K562 (cell line): ENCODE measurements around the gene CDC42EP1. TPM values are rescaled to one million over a fixed set of nuclear protein-coding genes. Genes with fewer than 3 reads are reported as not detected.
A peak's percentile ranks its signal among the peaks of the same experiment; 100 is the strongest.

Experiments used
- ATF3 ChIP-seq, 2 experiments: fragments of 450-650 bp in 1 of 2; sonication (generic) in 1 of 2; formaldehyde crosslinking in 1 of 2; IDR thresholded peaks in 1 of 2; conservative IDR thresholded peaks in 1 of 2; 2 replicates each; pipeline versions ENCODE4 v1.6.1 to v1.8.1; 2016 to 2023; ENCODE audit warnings: mild to moderate bottlenecking in 2 of 2, moderate library complexity in 2 of 2, inconsistent platforms in 1 of 2, missing genetic modification reagents in 1 of 2
- GATAD2A ChIP-seq: fragments of 450-650 bp; IDR thresholded peaks from 2 replicates; pipeline ENCODE4 v1.6.1; 2017
- HNRNPL ChIP-seq: fragments of 200-400 bp; formaldehyde crosslinking; IDR thresholded peaks from 2 replicates; pipeline ENCODE4 v1.6.1; 2017; ENCODE audit warnings: low read depth, mild to moderate bottlenecking, low read length
- L3MBTL2 ChIP-seq: fragments of 450-650 bp; IDR thresholded peaks from 2 replicates; pipeline ENCODE4 v1.6.1; 2016; ENCODE audit warnings: mild to moderate bottlenecking, moderate library complexity
- MBD2 ChIP-seq: sonication (generic); IDR thresholded peaks from 2 replicates; pipeline ENCODE4 v1.6.1; 2016; ENCODE audit warnings: low read depth, borderline replicate concordance
- NEUROD1 ChIP-seq: fragments of 150-350 bp; IDR thresholded peaks from 2 replicates; pipeline ENCODE4 v1.6.1; 2014; ENCODE audit warnings: borderline replicate concordance, low read length, low read depth; ENCODE audit not compliant: partially characterized antibody
- PHB2 ChIP-seq: fragments of 450-650 bp; IDR thresholded peaks from 2 replicates; pipeline ENCODE4 v1.6.1; 2017; ENCODE audit warnings: low read depth
- PPARD ChIP-seq: fragments of 250-450 bp; sonication (Bioruptor Pico); IDR thresholded peaks from 2 replicates; pipeline ENCODE4 v1.8.0; 2022; ENCODE audit warnings: inconsistent platforms, mild to moderate bottlenecking, moderate library complexity
- SMARCA5 ChIP-seq: fragments of 450-650 bp; IDR thresholded peaks from 2 replicates; pipeline ENCODE4 v1.6.1; 2016
- SMARCB1 ChIP-seq: IDR thresholded peaks from 2 replicates; pipeline ENCODE4 v1.6.1; 2011; ENCODE audit warnings: improper control_type of control experiment, low read depth; ENCODE audit not compliant: insufficient read length
- WHSC1 ChIP-seq: IDR thresholded peaks from one replicate; pipeline ENCODE4 v1.6.1; 2012; ENCODE audit warnings: low read length, control low read depth, inconsistent platforms
- ZNF143 ChIP-seq: sonication (generic); formaldehyde crosslinking; IDR thresholded peaks from 2 replicates; pipeline ENCODE4 v1.9.0; 2022; ENCODE audit warnings: mild to moderate bottlenecking, missing genetic modification reagents
- ZNF184 ChIP-seq: sonication (generic); formaldehyde crosslinking; IDR thresholded peaks from 2 replicates; pipeline ENCODE4 v1.5.0; 2020; ENCODE audit warnings: missing genetic modification reagents
- ZNF586 ChIP-seq: fragments of 450-650 bp; formaldehyde crosslinking; conservative IDR thresholded peaks from 2 replicates; pipeline ENCODE4 v1.4.0; 2020; ENCODE audit warnings: mild to moderate bottlenecking, moderate library complexity
- ZNF780A ChIP-seq: fragments of 250-450 bp; sonication (Bioruptor Pico); IDR thresholded peaks from 2 replicates; pipeline ENCODE4 v1.5.0; 2021; ENCODE audit warnings: mild to moderate bottlenecking
- polyA plus RNA-seq, 8 experiments: library from polyadenylated mRNA; depleted of rRNA in 4 of 8; stranded (reverse) in 5 of 8; unstranded in 3 of 8; fragments of >200 nt; fragmentation: Nextera tagmentation in 2 of 8; fragmentation: Illumina TruSeq in 1 of 8; extraction: Ambion mirVana in 2 of 8; extraction: Trizol in 1 of 8; gene quantifications; 2 replicates each; pipeline versions ENCODE4 v1.2.1 to v1.2.3, GENCODE V29; 2011 to 2014; ENCODE audit warnings: inconsistent platforms in 1 of 8, missing spikeins in 1 of 8
- total RNA-seq, 7 experiments: library from RNA; depleted of rRNA in 6 of 7; stranded (reverse); fragments of >200 nt in 6 of 7; fragmentation: Illumina TruSeq in 2 of 7; extraction: Trizol in 2 of 7; gene quantifications; 2 replicates each; pipeline versions ENCODE4 v1.2.1 to v1.2.3, GENCODE V29; 2011 to 2021; ENCODE audit warnings: low replicate concordance in 1 of 7
- TF ChIP-seq, protein P1 (sequence below), 2 experiments: fragments of 450-650 bp; formaldehyde crosslinking in 1 of 2; IDR thresholded peaks; 2 replicates each; pipeline versions ENCODE4 v1.4.0 to v1.6.1; 2014 to 2020; ENCODE audit warnings: mild to moderate bottlenecking in 2 of 2, borderline replicate concordance in 1 of 2, low read depth in 1 of 2
- TF ChIP-seq, protein P2 (sequence below): fragments of 250-450 bp; sonication (Bioruptor Pico); IDR thresholded peaks from 2 replicates; pipeline ENCODE4 v1.4.0; 2020; ENCODE audit warnings: mild to moderate bottlenecking, moderate library complexity

The CDC42EP1 gene
- total and polyA plus RNA-seq, 9 of the 15 experiments (the other 6 are each of a cell fraction or from before 2014, with no cell fraction given), result 0.67 to 70.2 (median 7.3) TPM

DNA sequence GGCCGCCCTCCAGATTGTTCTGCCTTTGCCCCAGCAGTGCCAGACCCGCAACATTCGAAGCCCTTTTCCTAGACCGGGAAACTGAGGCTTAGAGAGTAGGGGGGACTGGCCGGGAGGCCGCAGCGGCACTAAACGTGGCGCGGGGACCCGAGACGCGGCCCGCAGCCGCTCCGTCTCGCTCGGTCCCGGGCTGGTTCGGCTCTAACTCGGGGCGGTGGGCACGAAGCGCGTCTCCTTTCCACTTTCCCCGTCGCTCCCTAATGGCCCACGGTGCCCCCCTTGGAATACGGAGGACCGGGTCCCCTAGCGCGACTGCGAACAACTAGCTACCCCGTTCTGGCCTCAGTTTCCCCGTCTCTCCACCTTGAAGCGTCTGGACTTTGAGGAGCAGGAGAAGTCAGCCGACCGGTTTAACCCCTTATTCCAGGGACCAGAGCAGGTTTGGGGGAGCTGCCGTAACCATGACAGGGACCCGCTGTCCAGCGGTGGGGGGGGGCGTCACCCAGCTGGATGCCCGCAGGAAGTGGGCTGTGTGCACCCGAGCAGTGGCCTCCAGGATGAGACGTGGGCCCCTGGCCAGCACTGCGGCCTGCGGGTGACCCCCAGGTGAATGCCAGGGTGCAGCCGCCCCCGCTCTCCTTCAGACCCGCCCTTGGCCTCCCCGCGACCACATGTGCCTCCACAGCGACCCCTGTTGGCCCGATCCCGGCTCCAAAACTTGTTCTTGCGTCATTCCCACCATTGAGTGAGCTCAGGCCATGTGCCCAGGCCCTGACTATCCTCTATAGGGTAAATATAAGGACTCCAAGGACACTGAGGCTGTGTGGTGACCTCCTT lies 1.1 kb downstream of the CDC42EP1 start (continued):
- TF ChIP-seq, protein P1, sequence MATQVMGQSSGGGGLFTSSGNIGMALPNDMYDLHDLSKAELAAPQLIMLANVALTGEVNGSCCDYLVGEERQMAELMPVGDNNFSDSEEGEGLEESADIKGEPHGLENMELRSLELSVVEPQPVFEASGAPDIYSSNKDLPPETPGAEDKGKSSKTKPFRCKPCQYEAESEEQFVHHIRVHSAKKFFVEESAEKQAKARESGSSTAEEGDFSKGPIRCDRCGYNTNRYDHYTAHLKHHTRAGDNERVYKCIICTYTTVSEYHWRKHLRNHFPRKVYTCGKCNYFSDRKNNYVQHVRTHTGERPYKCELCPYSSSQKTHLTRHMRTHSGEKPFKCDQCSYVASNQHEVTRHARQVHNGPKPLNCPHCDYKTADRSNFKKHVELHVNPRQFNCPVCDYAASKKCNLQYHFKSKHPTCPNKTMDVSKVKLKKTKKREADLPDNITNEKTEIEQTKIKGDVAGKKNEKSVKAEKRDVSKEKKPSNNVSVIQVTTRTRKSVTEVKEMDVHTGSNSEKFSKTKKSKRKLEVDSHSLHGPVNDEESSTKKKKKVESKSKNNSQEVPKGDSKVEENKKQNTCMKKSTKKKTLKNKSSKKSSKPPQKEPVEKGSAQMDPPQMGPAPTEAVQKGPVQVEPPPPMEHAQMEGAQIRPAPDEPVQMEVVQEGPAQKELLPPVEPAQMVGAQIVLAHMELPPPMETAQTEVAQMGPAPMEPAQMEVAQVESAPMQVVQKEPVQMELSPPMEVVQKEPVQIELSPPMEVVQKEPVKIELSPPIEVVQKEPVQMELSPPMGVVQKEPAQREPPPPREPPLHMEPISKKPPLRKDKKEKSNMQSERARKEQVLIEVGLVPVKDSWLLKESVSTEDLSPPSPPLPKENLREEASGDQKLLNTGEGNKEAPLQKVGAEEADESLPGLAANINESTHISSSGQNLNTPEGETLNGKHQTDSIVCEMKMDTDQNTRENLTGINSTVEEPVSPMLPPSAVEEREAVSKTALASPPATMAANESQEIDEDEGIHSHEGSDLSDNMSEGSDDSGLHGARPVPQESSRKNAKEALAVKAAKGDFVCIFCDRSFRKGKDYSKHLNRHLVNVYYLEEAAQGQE (IDR thresholded peaks at IDR 0.05; ENCODE audit: borderline replicate concordance), result peak; percentile 37
- TF ChIP-seq, protein P1 (CRISPR knock-in tag; IDR thresholded peaks at IDR 0.05; ENCODE audit: low read depth), result 0 out of 2 replicates have a peak, but pooled peaks have one; percentile 36
- TF ChIP-seq SMARCB1 (no peak), GATAD2A (peak; percentile 73; the same call in 1 of the 2 replicates), ZNF184 (CRISPR knock-in tag) (no peak), ZNF586 (no peak), ZNF780A (CRISPR knock-in tag) (no peak), WHSC1 (no peak), SMARCA5 (no peak), ZNF143 (CRISPR knock-in tag) (0 out of 2 replicates have a peak, but pooled peaks have one; percentile 3), ATF3 (IDR thresholded peaks at IDR 0.05) (peak; percentile 97), ATF3 (CRISPR knock-in tag; conservative IDR thresholded peaks at IDR 0.05) (peak; percentile 81; the same call in 1 of the 2 replicates), NEUROD1 (peak; percentile 84), PHB2 (no peak), PPARD (CRISPR knock-in tag) (no peak), L3MBTL2 (peak; percentile 94), HNRNPL (peak; percentile 57; the same call in 1 of the 2 replicates), MBD2 (peak; percentile 49; the same call in 1 of the 2 replicates)
- TF ChIP-seq, protein P2, sequence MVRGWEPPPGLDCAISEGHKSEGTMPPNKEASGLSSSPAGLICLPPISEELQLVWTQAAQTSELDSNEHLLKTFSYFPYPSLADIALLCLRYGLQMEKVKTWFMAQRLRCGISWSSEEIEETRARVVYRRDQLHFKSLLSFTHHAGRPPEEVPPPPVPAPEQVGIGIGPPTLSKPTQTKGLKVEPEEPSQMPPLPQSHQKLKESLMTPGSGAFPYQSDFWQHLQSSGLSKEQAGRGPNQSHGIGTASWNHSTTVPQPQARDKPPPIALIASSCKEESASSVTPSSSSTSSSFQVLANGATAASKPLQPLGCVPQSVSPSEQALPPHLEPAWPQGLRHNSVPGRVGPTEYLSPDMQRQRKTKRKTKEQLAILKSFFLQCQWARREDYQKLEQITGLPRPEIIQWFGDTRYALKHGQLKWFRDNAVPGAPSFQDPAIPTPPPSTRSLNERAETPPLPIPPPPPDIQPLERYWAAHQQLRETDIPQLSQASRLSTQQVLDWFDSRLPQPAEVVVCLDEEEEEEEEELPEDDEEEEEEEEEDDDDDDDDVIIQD (CRISPR knock-in tag), result no peak
